IMR-90 (cell line): ENCODE data around the gene GPC2. TPM values are rescaled to one million over a fixed set of nuclear protein-coding genes. Genes with fewer than 3 reads are reported as not detected.

Experiments used
- ATAC-seq: fragments of 200-7000 bp; cut with Tn5 transposase; 2 replicates; pipeline ENCODE4 v1.9.1; 2020; ENCODE audit warnings: low read depth, mild to moderate bottlenecking, moderate library complexity
- BruUV-seq: library from RNA; stranded (reverse); fragments of 400-500 nt; replicated peaks from 2 replicates; lab custom pipeline; 2021; lab: Mats Ljungman, UMichigan
- CTCF ChIA-PET: fragments of 300-600 bp; formaldehyde crosslinking; extraction: SDS; loops from one replicate; lab custom pipeline; 2021; ENCODE audit warnings: antibody characterized with exemption; lab: Yijun Ruan, JAX
- POLR2A ChIA-PET: fragments of 300-600 bp; sonication (Branson Sonifier 250); formaldehyde crosslinking; loops from one replicate; lab custom pipeline; 2022; ENCODE audit warnings: antibody characterized with exemption; ENCODE audit not compliant: unreplicated experiment; lab: Charles Lee
- DNase-seq: peaks from one replicate; pipeline ENCODE4 v3.0.0; 2013
- H2AFZ ChIP-seq: replicated peaks from 2 replicates; pipeline ENCODE3; 2013; ENCODE audit warnings: low read length, mild to moderate bottlenecking; ENCODE audit not compliant: poor library complexity
- H2AK5ac ChIP-seq: 2 replicates; pipeline ENCODE4 v1.6.1; 2013; ENCODE audit warnings: low read depth, low read length, inconsistent platforms
- H2AK9ac ChIP-seq: replicated peaks from 2 replicates; pipeline ENCODE3; 2013; ENCODE audit warnings: mild to moderate bottlenecking, low read depth, low read length, moderate library complexity; ENCODE audit not compliant: poor library complexity
- H2BK120ac ChIP-seq: 2 replicates; pipeline ENCODE4 v1.6.1; 2013; ENCODE audit warnings: low read depth, low read length, inconsistent platforms
- H2BK15ac ChIP-seq: 3 replicates; pipeline ENCODE4 v1.6.1; 2013; ENCODE audit warnings: low read depth, low read length, inconsistent platforms
- H2BK20ac ChIP-seq: 2 replicates; pipeline ENCODE4 v1.6.1; 2013; ENCODE audit warnings: low read depth, mild to moderate bottlenecking, inconsistent platforms, low read length, moderate library complexity
- H2BK5ac ChIP-seq: 2 replicates; pipeline ENCODE4 v1.6.1; 2013; ENCODE audit warnings: mild to moderate bottlenecking, low read depth, low read length, inconsistent platforms; ENCODE audit not compliant: poor library complexity, severe bottlenecking
- H3K14ac ChIP-seq: replicated peaks from 2 replicates; pipeline ENCODE4 v1.6.1; 2013; ENCODE audit warnings: low read depth, low read length, inconsistent platforms
- H3K18ac ChIP-seq: 2 replicates; pipeline ENCODE4 v1.6.1; 2013; ENCODE audit warnings: low read depth, low read length, control low read depth
- H3K23ac ChIP-seq: 2 replicates; pipeline ENCODE4 v1.6.1; 2013; ENCODE audit warnings: low read depth, low read length, inconsistent platforms
- H3K27ac ChIP-seq: 2 replicates; pipeline ENCODE4 v1.5.1; 2013; ENCODE audit warnings: mild to moderate bottlenecking, control low read depth, low read length; ENCODE audit not compliant: insufficient read depth
- H3K27me3 ChIP-seq: 2 replicates; pipeline ENCODE4 v1.6.1; 2013; ENCODE audit warnings: low read length; ENCODE audit not compliant: control insufficient read depth, insufficient read depth
- H3K36me3 ChIP-seq: 2 replicates; pipeline ENCODE4 v1.6.1; 2013; ENCODE audit warnings: low read length, mixed read lengths; ENCODE audit not compliant: control insufficient read depth, insufficient read depth
- H3K4ac ChIP-seq: 2 replicates; pipeline ENCODE4 v1.6.1; 2013; ENCODE audit warnings: low read depth, low read length, inconsistent platforms
- H3K4me1 ChIP-seq: 2 replicates; pipeline ENCODE4 v1.6.1; 2013; ENCODE audit warnings: low read length, mixed read lengths; ENCODE audit not compliant: control insufficient read depth, insufficient read depth
- H3K4me2 ChIP-seq: 2 replicates; pipeline ENCODE4 v1.6.1; 2013; ENCODE audit warnings: low read depth, mild to moderate bottlenecking, control low read depth, low read length, moderate library complexity
- H3K4me3 ChIP-seq: 2 replicates; pipeline ENCODE4 v1.5.1; 2013; ENCODE audit warnings: low read depth, mild to moderate bottlenecking, control low read depth, low read length, moderate library complexity; ENCODE audit not compliant: insufficient read depth
- H3K56ac ChIP-seq: 2 replicates; pipeline ENCODE4 v1.6.1; 2013; ENCODE audit warnings: low read length, inconsistent platforms; ENCODE audit not compliant: insufficient read depth; ENCODE audit errors: extremely low read depth
- H3K79me1 ChIP-seq, 2 experiments: 2 replicates each; pipeline ENCODE4 v1.6.1; 2013; ENCODE audit warnings: low read length in 2 of 2, inconsistent platforms in 1 of 2, low read depth in 1 of 2
- H3K9ac ChIP-seq: 2 replicates; pipeline ENCODE4 v1.6.1; 2013; ENCODE audit warnings: low read depth, low read length, control low read depth
- H3K9me1 ChIP-seq: 2 replicates; pipeline ENCODE4 v1.6.1; 2013; ENCODE audit warnings: low read length, inconsistent platforms; ENCODE audit not compliant: insufficient read depth
- H3K9me3 ChIP-seq: 2 replicates; pipeline ENCODE4 v1.6.1; 2013; ENCODE audit warnings: low read length; ENCODE audit not compliant: control insufficient read depth, insufficient read depth
- H4K20me1 ChIP-seq: 2 replicates; pipeline ENCODE4 v1.6.1; 2013; ENCODE audit warnings: low read length, inconsistent platforms; ENCODE audit not compliant: insufficient read depth
- H4K5ac ChIP-seq: 2 replicates; pipeline ENCODE4 v1.6.1; 2013; ENCODE audit warnings: mild to moderate bottlenecking, low read depth, low read length, control low read depth
- H4K8ac ChIP-seq, 2 experiments: 2 replicates each; pipeline ENCODE4 v1.6.1; 2013; ENCODE audit warnings: low read depth in 2 of 2, low read length in 2 of 2, control low read depth in 1 of 2, inconsistent platforms in 1 of 2
- H4K91ac ChIP-seq: 2 replicates; pipeline ENCODE4 v1.6.1; 2013; ENCODE audit warnings: low read depth, low read length, inconsistent platforms; ENCODE audit not compliant: insufficient read depth
- BHLHE40 ChIP-seq: fragments of 150-350 bp; IDR thresholded peaks from 2 replicates; pipeline ENCODE4 v1.6.1; 2016; ENCODE audit warnings: mild to moderate bottlenecking, low read depth, low read length
- CEBPB ChIP-seq: IDR thresholded peaks from 2 replicates; pipeline ENCODE4 v1.6.1; 2012; ENCODE audit warnings: low read depth, low read length, improper control_type of control experiment
- CHD1 ChIP-seq: IDR thresholded peaks from 2 replicates; pipeline ENCODE4 v1.6.1; 2012; ENCODE audit warnings: low read depth, low read length, improper control_type of control experiment
- CTCF ChIP-seq: conservative IDR thresholded peaks from 2 replicates; pipeline ENCODE4 v1.5.1; 2012; ENCODE audit warnings: mild to moderate bottlenecking, low read depth, low read length, improper control_type of control experiment
- ELK1 ChIP-seq: fragments of 150-350 bp; IDR thresholded peaks from 2 replicates; pipeline ENCODE4 v1.6.1; 2016; ENCODE audit warnings: low read depth, mild to moderate bottlenecking, low read length, moderate library complexity, borderline replicate concordance
- FOS ChIP-seq: fragments of 150-350 bp; IDR thresholded peaks from 2 replicates; pipeline ENCODE4 v1.6.1; 2016; ENCODE audit warnings: low read depth, low read length
- MAFK ChIP-seq: IDR thresholded peaks from 2 replicates; pipeline ENCODE4 v1.6.1; 2012; ENCODE audit warnings: low read depth, low read length, improper control_type of control experiment
- MAZ ChIP-seq: IDR thresholded peaks from 2 replicates; pipeline ENCODE4 v1.6.1; 2012; ENCODE audit warnings: low read depth, mild to moderate bottlenecking, low read length, improper control_type of control experiment, moderate library complexity, borderline replicate concordance
- NFE2L2 ChIP-seq: fragments of 150-350 bp; IDR thresholded peaks from 2 replicates; pipeline ENCODE4 v1.6.1; 2016; ENCODE audit warnings: low read depth, mild to moderate bottlenecking, low read length
- POLR2A ChIP-seq: IDR thresholded peaks from 2 replicates; pipeline ENCODE4 v1.6.1; 2012; ENCODE audit warnings: mild to moderate bottlenecking, low read depth, low read length
- RAD21 ChIP-seq: IDR thresholded peaks from 2 replicates; pipeline ENCODE4 v1.6.1; 2012; ENCODE audit warnings: low read length, improper control_type of control experiment
- RCOR1 ChIP-seq: IDR thresholded peaks from 2 replicates; pipeline ENCODE4 v1.6.1; 2012; ENCODE audit warnings: mild to moderate bottlenecking, low read length, improper control_type of control experiment; ENCODE audit not compliant: insufficient replicate concordance
- RFX5 ChIP-seq: IDR thresholded peaks from 2 replicates; pipeline ENCODE4 v1.8.0; 2012; ENCODE audit warnings: low read depth, mild to moderate bottlenecking, low read length, moderate library complexity
- SMC3 ChIP-seq: fragments of 150-350 bp; IDR thresholded peaks from 2 replicates; pipeline ENCODE4 v1.6.1; 2016; ENCODE audit warnings: low read depth, mild to moderate bottlenecking, antibody characterized with exemption, low read length, moderate library complexity
- USF2 ChIP-seq: fragments of 150-350 bp; IDR thresholded peaks from 2 replicates; pipeline ENCODE4 v1.6.1; 2017; ENCODE audit warnings: mild to moderate bottlenecking, antibody characterized with exemption, low read length, low read depth
- WGBS, 2 experiments: methylation state at CpG; one replicate each; pipeline versions ENCODE4 v1.1.5 to v1.1.7; 2013; ENCODE audit warnings: missing lambda C conversion rate in 2 of 2; ENCODE audit not compliant: insufficient read length in 1 of 2; ENCODE audit errors: extremely low coverage in 2 of 2; 5-methylcytosine and 5-hydroxymethylcytosine counted together
- dilution Hi-C: fragments of 300-500 bp; cut with HindIII; formaldehyde crosslinking; loops from one replicate; pipeline ENCODE4 v1.14.3; 2018; ENCODE audit warnings: low sequenced_read_pairs; ENCODE audit not compliant: unreplicated experiment
- in situ Hi-C: fragments of 300-500 bp; cut with MboI; formaldehyde crosslinking; loops from 3 replicates; pipeline ENCODE4 v1.14.3; 2019; ENCODE audit warnings: low sequenced_read_pairs, inconsistent platforms, mixed read lengths
- intact Hi-C: fragments of 100-400 bp; cut with micrococcal nuclease; formaldehyde crosslinking; loops from 2 replicates; pipeline ENCODE4 v1.10.0; 2022
- polyA plus RNA-seq, 3 experiments: library from polyadenylated mRNA; depleted of rRNA; stranded (reverse); fragments of >200 nt; gene quantifications; 2 replicates each; pipeline ENCODE4 v1.2.3, GENCODE V29; 2012; ENCODE audit warnings: low replicate concordance in 1 of 3
- total RNA-seq: library from RNA; depleted of rRNA; stranded (reverse); fragments of >200 nt; gene quantifications from 2 replicates; pipeline ENCODE4 v1.2.3, GENCODE V29; 2012

GPC2 gene
- total and polyA plus RNA-seq, 2 of the 4 experiments (the other 2 are of a cell fraction), result 1.8 to 6.0 TPM

- H3K23ac ChIP-seq, result no peak overlapping the region
- in situ Hi-C loops, result no loop called here
- no peak overlapping the region for H2BK120ac ChIP-seq
- H3K4me2 ChIP-seq, result no peak overlapping the region
- intact Hi-C loops, result no loop called here
- dilution Hi-C loops, result no loop called here
- H3K4me3 ChIP-seq, result no peak overlapping the region
- H4K8ac ChIP-seq, result no peak overlapping the region
- POLR2A ChIA-PET, result interaction anchor here (0.6 kb wide), 1 partner anchor 67 kb away, joined by 3 read pairs; no protein-coding TSS in a partner anchor
- TF ChIP-seq RFX5, result no peak
- no peak for TF ChIP-seq MAFK
- no peak for TF ChIP-seq SMC3
- no peak for TF ChIP-seq BHLHE40
- TF ChIP-seq RCOR1, result no peak
- no peak for TF ChIP-seq NFE2L2
- no peak for TF ChIP-seq USF2
- TF ChIP-seq ELK1, result no peak
- TF ChIP-seq RAD21, result no peak
- TF ChIP-seq POLR2A, result no peak
- TF ChIP-seq FOS, result no peak
- no peak for TF ChIP-seq CHD1
- TF ChIP-seq CEBPB, result no peak
- no peak for TF ChIP-seq CTCF
- no peak for TF ChIP-seq MAZ
- peak overlapping the region; percentile 42 for H2AK9ac ChIP-seq
- H2AK5ac ChIP-seq, result no peak overlapping the region
- H3K27me3 ChIP-seq, result no peaks in the 10 kb centered on the region
- no peak overlapping the region for H3K14ac ChIP-seq
- H4K20me1 ChIP-seq, result peaks cover 23% of the 10 kb centered on the region
- ATAC-seq (no peak), DNase-seq (no peak)
- H4K5ac ChIP-seq, result no peak overlapping the region
- no peak overlapping the region for H2AFZ ChIP-seq
- peaks cover 42% of the 10 kb centered on the region for H3K36me3 ChIP-seq
- H3K9ac ChIP-seq, result no peak overlapping the region
- H3K56ac ChIP-seq, result no peak overlapping the region
- no peak overlapping the region for H3K18ac ChIP-seq
- no peak overlapping the region for H3K4ac ChIP-seq
- H2BK15ac ChIP-seq, result no peak overlapping the region
- peaks cover 6% of the 10 kb centered on the region for H3K4me1 ChIP-seq
- H3K9me1 ChIP-seq, result no peaks in the 10 kb centered on the region
- no peak overlapping the region for H2BK20ac ChIP-seq
- no peak overlapping the region for H3K27ac ChIP-seq
- BruUV-seq, result no TSS peak
- H3K79me1 ChIP-seq, result peaks cover 32 to 77% of the 10 kb centered on the region in 2 experiments
- CTCF ChIA-PET, result no interaction called here
- H2BK5ac ChIP-seq, result no peak overlapping the region
- H4K91ac ChIP-seq, result no peak overlapping the region
- WGBS, 2 experiments, result 100% methylated on average over 1 of the region's 16 CpGs; no CpG with 5 or more reads in 1 of the 2 experiments
- H3K9me3 ChIP-seq, result no peaks in the 10 kb centered on the region
These were observed 23.3 kb downstream of the GPC2 start for GRCh38 chr7:100153708-100154535.
